DOHH2 (cell line): ENCODE data around the gene POU6F1.

Experiments used
- H3F3A ChIP-seq: fragments of 200-600 bp; sonication (generic), shearing (Covaris generic); 2 replicates; pipeline ENCODE4 v1.6.0; 2016; ENCODE audit warnings: antibody characterized with exemption, mild to moderate bottlenecking; ENCODE audit not compliant: control insufficient read depth, insufficient read depth
- H3K27ac ChIP-seq: fragments of 200-600 bp; sonication (generic); 2 replicates; pipeline ENCODE4 v1.5.1; 2014; ENCODE audit warnings: low read depth, mild to moderate bottlenecking, low read length, moderate library complexity
- H3K27me3 ChIP-seq: fragments of 200-600 bp; sonication (generic); 2 replicates; pipeline ENCODE4 v1.6.1; 2014; ENCODE audit warnings: mild to moderate bottlenecking, low read length, mixed read lengths; ENCODE audit not compliant: control insufficient read depth
- H3K36me3 ChIP-seq: fragments of 200-600 bp; sonication (generic); 2 replicates; pipeline ENCODE4 v1.6.1; 2014; ENCODE audit warnings: mild to moderate bottlenecking, low read length, moderate library complexity, mixed read lengths; ENCODE audit not compliant: control insufficient read depth
- H3K4me1 ChIP-seq: fragments of 200-600 bp; sonication (generic); 2 replicates; pipeline ENCODE4 v1.6.1; 2014; ENCODE audit warnings: mild to moderate bottlenecking, low read length, mixed read lengths; ENCODE audit not compliant: control insufficient read depth
- H3K4me2 ChIP-seq: fragments of 200-600 bp; sonication (generic); 2 replicates; pipeline ENCODE4 v1.6.0; 2014; ENCODE audit warnings: mild to moderate bottlenecking, low read length, moderate library complexity
- H3K4me3 ChIP-seq: fragments of 200-600 bp; sonication (generic); 2 replicates; pipeline ENCODE4 v1.5.1; 2014; ENCODE audit warnings: mild to moderate bottlenecking, low read length, mixed read lengths
- H3K79me2 ChIP-seq: fragments of 200-600 bp; sonication (generic); 2 replicates; pipeline ENCODE4 v1.6.1; 2014; ENCODE audit warnings: mild to moderate bottlenecking, low read length, mixed read lengths; ENCODE audit not compliant: control insufficient read depth
- H3K9me2 ChIP-seq: fragments of 200-600 bp; sonication (generic); replicated peaks from 2 replicates; pipeline ENCODE4 v1.6.1; 2014; ENCODE audit warnings: mild to moderate bottlenecking, low read length, mixed read lengths; ENCODE audit not compliant: control insufficient read depth
- H3K9me3 ChIP-seq: fragments of 200-600 bp; sonication (generic); 2 replicates; pipeline ENCODE4 v1.6.1; 2014; ENCODE audit warnings: antibody characterized with exemption, low read length, mixed read lengths; ENCODE audit not compliant: control insufficient read depth, insufficient read depth
- H4K20me1 ChIP-seq: fragments of 200-600 bp; sonication (generic); 2 replicates; pipeline ENCODE4 v1.6.0; 2014; ENCODE audit warnings: low read depth, mild to moderate bottlenecking, antibody characterized with exemption, low read length, moderate library complexity; ENCODE audit not compliant: control insufficient read depth, insufficient read depth
- EZH2phosphoT487 ChIP-seq: fragments of 200-600 bp; sonication (generic); IDR thresholded peaks from 2 replicates; pipeline ENCODE4 v1.6.1; 2017; ENCODE audit warnings: borderline replicate concordance, mild to moderate bottlenecking, antibody characterized with exemption, low read length, moderate library complexity, mixed read lengths
- TF ChIP-seq, protein P1 (sequence below): fragments of 200-600 bp; sonication (generic); IDR thresholded peaks from one replicate; pipeline ENCODE4 v1.5.1; 2014; ENCODE audit warnings: antibody characterized with exemption, mild to moderate bottlenecking, low read depth, low read length; ENCODE audit not compliant: poor library complexity, severe bottlenecking

POU6F1 gene

DNA sequence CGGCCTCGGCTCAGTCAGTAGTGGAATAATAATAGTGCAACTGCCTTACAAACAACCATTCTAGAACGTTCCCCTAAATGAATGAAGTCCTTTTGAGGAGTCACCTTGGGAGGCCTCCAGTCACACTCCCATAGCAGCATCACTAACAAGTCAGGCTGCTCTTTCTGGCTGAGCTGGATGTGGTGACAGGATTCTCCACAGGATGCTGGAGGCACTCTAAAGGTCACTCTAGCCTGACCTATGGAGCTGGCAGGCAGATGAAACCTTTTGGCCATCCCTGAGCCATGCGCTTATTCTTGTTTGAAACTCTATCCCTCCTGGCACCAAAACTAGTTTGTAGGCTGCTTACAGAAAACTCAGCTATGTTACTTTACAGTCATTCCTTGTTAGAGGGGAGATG, 27.0 kb downstream of the POU6F1 start:
- H3K4me1 ChIP-seq, result peaks cover 33% of the 10 kb centered on the region
- H3K9me3 ChIP-seq, result no peaks in the 10 kb centered on the region
- TF ChIP-seq, protein P1, sequence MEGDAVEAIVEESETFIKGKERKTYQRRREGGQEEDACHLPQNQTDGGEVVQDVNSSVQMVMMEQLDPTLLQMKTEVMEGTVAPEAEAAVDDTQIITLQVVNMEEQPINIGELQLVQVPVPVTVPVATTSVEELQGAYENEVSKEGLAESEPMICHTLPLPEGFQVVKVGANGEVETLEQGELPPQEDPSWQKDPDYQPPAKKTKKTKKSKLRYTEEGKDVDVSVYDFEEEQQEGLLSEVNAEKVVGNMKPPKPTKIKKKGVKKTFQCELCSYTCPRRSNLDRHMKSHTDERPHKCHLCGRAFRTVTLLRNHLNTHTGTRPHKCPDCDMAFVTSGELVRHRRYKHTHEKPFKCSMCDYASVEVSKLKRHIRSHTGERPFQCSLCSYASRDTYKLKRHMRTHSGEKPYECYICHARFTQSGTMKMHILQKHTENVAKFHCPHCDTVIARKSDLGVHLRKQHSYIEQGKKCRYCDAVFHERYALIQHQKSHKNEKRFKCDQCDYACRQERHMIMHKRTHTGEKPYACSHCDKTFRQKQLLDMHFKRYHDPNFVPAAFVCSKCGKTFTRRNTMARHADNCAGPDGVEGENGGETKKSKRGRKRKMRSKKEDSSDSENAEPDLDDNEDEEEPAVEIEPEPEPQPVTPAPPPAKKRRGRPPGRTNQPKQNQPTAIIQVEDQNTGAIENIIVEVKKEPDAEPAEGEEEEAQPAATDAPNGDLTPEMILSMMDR, result no peak
- no peak for TF ChIP-seq EZH2phosphoT487
- no peaks in the 10 kb centered on the region for H3K9me2 ChIP-seq
- no peaks in the 10 kb centered on the region; the same call in 1 of the 2 replicates for H3K27me3 ChIP-seq
- no peak overlapping the region for H3K4me3 ChIP-seq
- no peak overlapping the region for H3K27ac ChIP-seq
- H3K36me3 ChIP-seq, result no peaks in the 10 kb centered on the region
- H3K4me2 ChIP-seq, result no peak overlapping the region
- H4K20me1 ChIP-seq, result no peaks in the 10 kb centered on the region
- no peaks in the 10 kb centered on the region for H3K79me2 ChIP-seq
- no peaks in the 10 kb centered on the region for H3F3A ChIP-seq

DNA sequence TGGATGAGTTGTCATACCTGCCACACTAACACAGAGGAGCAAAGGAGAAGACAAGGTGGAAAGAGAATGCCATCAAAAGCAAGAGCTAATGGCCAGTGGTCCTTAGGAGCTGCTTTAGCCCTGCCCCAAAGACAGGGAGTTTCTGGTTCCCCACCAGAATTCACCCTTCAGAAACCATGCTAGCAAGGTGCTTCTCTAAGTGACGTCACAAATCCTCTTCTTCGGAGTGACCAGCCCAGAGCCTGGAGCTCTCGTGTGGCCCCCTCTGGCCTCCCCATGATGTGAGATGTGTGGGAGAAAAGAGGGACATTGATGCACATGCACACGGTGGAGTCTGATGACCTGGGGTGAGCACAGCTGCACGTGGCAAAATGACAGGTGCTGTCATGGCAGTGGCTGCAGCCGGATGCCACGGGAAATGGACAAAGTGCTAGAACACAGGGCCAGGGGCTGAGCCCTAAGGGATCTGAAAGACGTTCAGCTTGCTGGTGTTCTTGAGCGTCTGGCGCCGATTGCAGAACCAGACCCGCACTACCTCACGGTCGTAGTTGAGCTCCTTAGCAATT, 28.0 kb downstream of the POU6F1 start:
- no peaks in the 10 kb centered on the region for H3K79me2 ChIP-seq
- H3K4me2 ChIP-seq, result no peak overlapping the region
- H3K27me3 ChIP-seq, result no peaks in the 10 kb centered on the region; the same call in 1 of the 2 replicates
- no peaks in the 10 kb centered on the region for H3K9me3 ChIP-seq
- no peaks in the 10 kb centered on the region for H3K36me3 ChIP-seq
- H4K20me1 ChIP-seq, result no peaks in the 10 kb centered on the region
- H3F3A ChIP-seq, result no peaks in the 10 kb centered on the region
- H3K9me2 ChIP-seq, result no peaks in the 10 kb centered on the region
- H3K27ac ChIP-seq, result no peak overlapping the region
- no peak overlapping the region for H3K4me3 ChIP-seq
- no peak for TF ChIP-seq EZH2phosphoT487
- TF ChIP-seq, protein P1, result no peak
- H3K4me1 ChIP-seq, result peaks cover 33% of the 10 kb centered on the region

DNA sequence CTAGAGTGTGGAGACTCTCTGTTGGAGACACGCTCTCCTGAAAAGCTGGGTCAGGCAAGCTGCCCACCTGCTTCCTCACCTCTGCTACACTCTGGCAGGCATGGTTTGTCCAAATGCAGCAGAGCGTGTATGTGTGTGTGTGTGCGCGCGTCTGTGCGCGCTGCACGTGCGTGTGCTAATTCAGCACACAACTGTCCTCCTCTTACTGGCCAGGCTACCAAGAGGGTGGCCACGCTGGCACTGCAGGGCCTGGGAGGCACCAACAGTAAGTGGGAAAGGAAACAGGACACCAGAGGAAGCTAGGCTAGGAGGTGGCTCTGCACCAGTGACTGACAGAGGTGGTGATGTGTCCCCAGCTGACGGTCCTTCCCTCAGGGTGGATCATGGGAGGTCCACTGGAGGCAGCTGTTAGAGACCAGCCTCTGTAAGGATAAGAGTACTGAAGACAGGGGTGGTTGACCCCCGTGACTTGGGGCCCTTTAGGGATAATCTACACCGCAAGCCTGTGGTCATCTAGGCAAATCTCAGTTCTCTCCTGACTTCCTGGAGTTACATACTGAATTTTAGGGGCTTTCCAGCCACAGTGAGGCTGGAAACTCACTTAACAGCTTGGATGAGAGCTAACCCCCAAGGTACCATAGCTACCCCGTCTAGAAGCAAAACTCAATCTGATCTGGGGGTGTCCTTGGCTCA, 29.4 kb downstream of the POU6F1 start:
- Histone ChIP-seq H3K9me3 (no peaks in the 10 kb centered on the region), H3K9me2 (no peaks in the 10 kb centered on the region), H3K4me1 (peaks cover 33% of the 10 kb centered on the region), H3K4me3 (no peak overlapping the region), H3F3A (no peaks in the 10 kb centered on the region), H3K79me2 (no peaks in the 10 kb centered on the region), H4K20me1 (no peaks in the 10 kb centered on the region), H3K27me3 (peaks cover 2% of the 10 kb centered on the region; the same call in 1 of the 2 replicates), H3K27ac (no peak overlapping the region), H3K36me3 (no peaks in the 10 kb centered on the region), H3K4me2 (peak overlapping the region; percentile 8; the same call in 1 of the 2 replicates)
- TF ChIP-seq, protein P1, result no peak
- TF ChIP-seq EZH2phosphoT487, result no peak
